Measurements from ENCODE around the gene DUOX1.

DNA sequence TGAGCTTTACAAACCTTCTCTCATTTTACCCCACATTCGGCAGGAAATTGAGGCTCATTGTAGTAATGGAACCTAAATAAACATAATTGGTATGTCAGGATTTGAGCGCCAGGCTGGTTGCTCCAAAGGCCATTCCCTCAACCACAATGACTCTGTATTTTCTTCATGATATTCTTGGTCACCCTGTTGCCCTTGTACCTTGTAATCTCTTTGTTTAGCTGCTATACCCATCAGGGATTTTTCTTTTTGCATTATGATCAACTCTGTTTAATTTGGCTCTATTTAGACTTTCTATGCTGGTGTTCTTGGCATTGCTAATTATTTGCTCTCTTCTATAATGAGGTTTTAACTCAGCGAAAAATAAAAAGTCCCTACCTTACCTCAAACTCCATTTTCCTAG lies 45.6 kb upstream of the DUOX1 start:
- no peak for TF ChIP-seq POLR2AphosphoS5 (IDR thresholded peaks at IDR 0.05)
- TF ChIP-seq, protein P1, sequence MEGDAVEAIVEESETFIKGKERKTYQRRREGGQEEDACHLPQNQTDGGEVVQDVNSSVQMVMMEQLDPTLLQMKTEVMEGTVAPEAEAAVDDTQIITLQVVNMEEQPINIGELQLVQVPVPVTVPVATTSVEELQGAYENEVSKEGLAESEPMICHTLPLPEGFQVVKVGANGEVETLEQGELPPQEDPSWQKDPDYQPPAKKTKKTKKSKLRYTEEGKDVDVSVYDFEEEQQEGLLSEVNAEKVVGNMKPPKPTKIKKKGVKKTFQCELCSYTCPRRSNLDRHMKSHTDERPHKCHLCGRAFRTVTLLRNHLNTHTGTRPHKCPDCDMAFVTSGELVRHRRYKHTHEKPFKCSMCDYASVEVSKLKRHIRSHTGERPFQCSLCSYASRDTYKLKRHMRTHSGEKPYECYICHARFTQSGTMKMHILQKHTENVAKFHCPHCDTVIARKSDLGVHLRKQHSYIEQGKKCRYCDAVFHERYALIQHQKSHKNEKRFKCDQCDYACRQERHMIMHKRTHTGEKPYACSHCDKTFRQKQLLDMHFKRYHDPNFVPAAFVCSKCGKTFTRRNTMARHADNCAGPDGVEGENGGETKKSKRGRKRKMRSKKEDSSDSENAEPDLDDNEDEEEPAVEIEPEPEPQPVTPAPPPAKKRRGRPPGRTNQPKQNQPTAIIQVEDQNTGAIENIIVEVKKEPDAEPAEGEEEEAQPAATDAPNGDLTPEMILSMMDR (IDR thresholded peaks at IDR 0.05): no peak
